NCI-H128 (cell line): Measurements from ENCODE around the gene OARD1.

Experiments used
- DNase-seq: peaks from one replicate; lab custom pipeline; 2025; ENCODE audit not compliant: unreplicated experiment; lab: John Stamatoyannopoulos, UW

OARD1 gene

GRCh38 chr6:41050536-41050935 is 21.6 kb downstream of the OARD1 start:
- DNase-seq, result no peak

GRCh38 chr6:41049955-41050354 is 22.2 kb downstream of the OARD1 start:
- no peak for DNase-seq

GRCh38 chr6:41049521-41049920 is 22.6 kb downstream of the OARD1 start:
- no peak for DNase-seq

GRCh38 chr6:41047745-41048732 is 24.1 kb downstream of the OARD1 start:
- DNase-seq, result no peak

GRCh38 chr6:41047306-41047705 is 24.9 kb downstream of the OARD1 start:
- DNase-seq, result no peak

- DNase-seq, result no peak
These were observed 26.1 kb downstream of the OARD1 start for GRCh38 chr6:41046084-41046483.

GRCh38 chr6:41045664-41046063 is 26.5 kb downstream of the OARD1 start:
- no peak for DNase-seq

GRCh38 chr6:41043151-41043550 is 29.0 kb downstream of the OARD1 start:
- DNase-seq, result no peak

GRCh38 chr6:41042226-41043055 is 29.7 kb downstream of the OARD1 start, which contains the start of gene TSPO2:
TSPO2 (plus strand) TSS chr6:41042467; CDS start chr6:41042986, 519 bp downstream.
- no peak for DNase-seq

- no peak for DNase-seq
These were observed 31.1 kb downstream of the OARD1 start for GRCh38 chr6:41040940-41041536.

- DNase-seq, result no peak
These were observed 31.8 kb downstream of the OARD1 start for GRCh38 chr6:41040101-41040939.

GRCh38 chr6:41039060-41039998 is 32.8 kb downstream of the OARD1 start, which contains the start of gene UNC5CL:
UNC5CL (minus strand) TSS chr6:41039221; CDS start chr6:41035074, 4,147 bp downstream.
- no peak for DNase-seq

GRCh38 chr6:41038205-41038604 is 34.0 kb downstream of the OARD1 start:
- no peak for DNase-seq

GRCh38 chr6:41037107-41037900 is 34.9 kb downstream of the OARD1 start:
- no peak for DNase-seq

GRCh38 chr6:41036601-41037000 is 35.6 kb downstream of the OARD1 start:
- DNase-seq, result no peak

- no peak for DNase-seq
These were observed 36.0 kb downstream of the OARD1 start for GRCh38 chr6:41036186-41036585.

- DNase-seq, result no peak
These were observed 38.4 kb downstream of the OARD1 start for GRCh38 chr6:41033776-41034175.

- no peak for DNase-seq
These were observed 39.3 kb downstream of the OARD1 start for GRCh38 chr6:41032830-41033229.
